AG10803 (cell line): Measurements from ENCODE around the gene PDE1C.

Experiments
- DNase-seq: peaks from one replicate; pipeline ENCODE4 v3.0.0; 2010; ENCODE audit warnings: low read depth
- H3K4me3 ChIP-seq: 2 replicates; pipeline ENCODE4 v1.5.1; 2011; ENCODE audit warnings: mild to moderate bottlenecking, low read length, control low read depth
- TF ChIP-seq, protein P1 (sequence below): conservative IDR thresholded peaks from 2 replicates; pipeline ENCODE4 v1.5.1; 2011; ENCODE audit warnings: mild to moderate bottlenecking, low read length, control low read depth, inconsistent platforms

The PDE1C gene

GRCh38 chr7:31997423-31997822, 72.8 kb downstream of the PDE1C start:
- TF ChIP-seq, protein P1, sequence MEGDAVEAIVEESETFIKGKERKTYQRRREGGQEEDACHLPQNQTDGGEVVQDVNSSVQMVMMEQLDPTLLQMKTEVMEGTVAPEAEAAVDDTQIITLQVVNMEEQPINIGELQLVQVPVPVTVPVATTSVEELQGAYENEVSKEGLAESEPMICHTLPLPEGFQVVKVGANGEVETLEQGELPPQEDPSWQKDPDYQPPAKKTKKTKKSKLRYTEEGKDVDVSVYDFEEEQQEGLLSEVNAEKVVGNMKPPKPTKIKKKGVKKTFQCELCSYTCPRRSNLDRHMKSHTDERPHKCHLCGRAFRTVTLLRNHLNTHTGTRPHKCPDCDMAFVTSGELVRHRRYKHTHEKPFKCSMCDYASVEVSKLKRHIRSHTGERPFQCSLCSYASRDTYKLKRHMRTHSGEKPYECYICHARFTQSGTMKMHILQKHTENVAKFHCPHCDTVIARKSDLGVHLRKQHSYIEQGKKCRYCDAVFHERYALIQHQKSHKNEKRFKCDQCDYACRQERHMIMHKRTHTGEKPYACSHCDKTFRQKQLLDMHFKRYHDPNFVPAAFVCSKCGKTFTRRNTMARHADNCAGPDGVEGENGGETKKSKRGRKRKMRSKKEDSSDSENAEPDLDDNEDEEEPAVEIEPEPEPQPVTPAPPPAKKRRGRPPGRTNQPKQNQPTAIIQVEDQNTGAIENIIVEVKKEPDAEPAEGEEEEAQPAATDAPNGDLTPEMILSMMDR = no peak
- DNase-seq = no peak
- H3K4me3 ChIP-seq = no peak overlapping the region

DNA sequence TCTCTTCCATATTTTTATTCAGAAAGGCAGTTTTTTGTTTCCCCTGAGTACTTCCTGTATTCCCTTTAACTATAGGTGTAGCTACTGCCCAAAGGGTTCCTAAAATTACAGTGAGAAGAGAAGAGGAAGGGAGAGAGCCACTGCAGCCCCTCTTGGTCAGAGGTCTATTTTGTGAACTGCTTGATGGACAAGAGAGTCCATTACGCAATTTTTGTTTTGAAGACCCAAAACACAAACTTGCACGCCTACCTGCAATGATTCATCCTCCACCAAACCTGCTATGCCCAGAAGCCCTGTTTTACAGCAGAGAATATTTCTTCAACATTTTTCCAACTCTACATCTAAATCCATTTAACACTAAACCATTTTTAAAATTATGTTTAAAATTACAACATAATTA, 75.1 kb downstream of the PDE1C start:
- H3K4me3 ChIP-seq = no peak overlapping the region
- TF ChIP-seq, protein P1 = no peak
- no peak for DNase-seq

DNA sequence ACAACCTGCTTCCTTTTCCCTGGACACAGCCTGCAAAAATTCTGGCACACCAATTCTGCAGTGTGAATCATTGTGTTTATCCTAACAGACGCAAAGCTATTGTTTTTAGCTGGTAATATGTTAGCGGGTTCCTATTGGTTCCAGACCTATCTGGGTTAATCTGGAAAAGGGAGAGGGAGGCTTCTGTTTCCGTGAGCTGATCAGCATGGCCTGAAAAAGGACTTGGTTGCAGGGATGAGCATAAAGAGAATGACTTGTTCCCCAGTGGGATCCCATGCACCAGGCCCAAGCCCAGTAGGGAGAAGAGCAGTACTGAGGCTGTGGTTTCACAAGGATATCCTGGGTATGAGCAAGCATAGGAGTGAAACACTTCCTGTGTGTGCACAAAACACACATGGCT, 78.4 kb downstream of the PDE1C start:
- TF ChIP-seq, protein P1 = no peak
- H3K4me3 ChIP-seq = no peak overlapping the region
- peak; percentile 19 for DNase-seq

DNA sequence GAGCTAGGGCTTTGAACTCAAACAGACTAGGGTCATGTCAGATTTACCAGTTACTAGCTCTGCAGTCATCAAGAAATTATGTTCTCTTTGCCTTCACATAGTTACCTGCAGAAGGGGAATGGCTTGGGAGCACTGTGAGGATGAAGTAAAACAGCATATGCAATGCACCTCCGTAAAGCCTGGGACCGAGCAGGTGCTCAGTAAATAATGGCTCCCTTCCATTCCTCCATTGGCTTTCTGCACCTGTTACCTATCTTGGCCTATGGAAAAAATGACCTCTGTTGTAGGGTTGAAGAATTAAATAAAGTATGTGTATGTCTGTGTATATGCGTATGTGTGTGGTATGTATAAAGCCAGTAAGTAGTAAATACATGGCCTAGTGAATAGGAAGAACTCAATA, 78.8 kb downstream of the PDE1C start:
- H3K4me3 ChIP-seq = no peak overlapping the region
- no peak for DNase-seq
- TF ChIP-seq, protein P1 = no peak

GRCh38 chr7:31986878-31987518, 83.2 kb downstream of the PDE1C start:
- no peak overlapping the region for H3K4me3 ChIP-seq
- TF ChIP-seq, protein P1 = no peak
- peak; percentile 42 for DNase-seq

- no peak overlapping the region for H3K4me3 ChIP-seq
- TF ChIP-seq, protein P1 = no peak
- DNase-seq = no peak
Measured at GRCh38 chr7:31982962-31983361, 87.2 kb downstream of the PDE1C start.

DNA sequence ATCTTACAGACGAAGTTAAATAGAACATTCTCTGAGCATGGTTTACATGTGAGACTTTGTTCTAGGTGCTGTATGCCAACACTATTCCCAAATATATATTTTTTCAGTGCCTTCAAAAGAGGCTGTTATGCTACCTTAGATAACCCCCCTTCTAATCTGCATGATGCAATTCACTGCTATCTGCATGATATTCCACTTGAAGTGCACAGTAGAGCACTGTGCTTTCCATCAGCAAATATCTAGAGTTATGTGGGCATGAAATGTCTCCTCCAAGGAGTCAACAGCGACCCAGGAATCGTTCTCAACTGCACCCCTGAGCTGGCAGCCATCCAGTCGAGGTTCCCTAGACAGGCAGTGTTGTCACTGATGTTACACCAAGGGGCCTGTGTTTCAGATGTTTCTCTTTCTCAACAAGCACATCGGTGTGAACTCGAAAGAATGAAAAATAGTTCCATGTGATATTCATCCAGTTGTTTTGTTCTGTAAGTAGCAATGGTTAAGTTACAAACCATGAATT, 88.3 kb downstream of the PDE1C start:
- TF ChIP-seq, protein P1 = no peak
- H3K4me3 ChIP-seq = no peak overlapping the region
- DNase-seq = no peak
